ENCODE measurements around the gene DQX1.
"Not testable (repeated sequence)": the region's sequence is repeated elsewhere in the genome, so short reads cannot be mapped to it uniquely, and the experiment has no call there.

DQX1 gene

GRCh38 chr2:74525717-74526648, at the start of gene DQX1:
Gene DQX1 (minus strand): TSS chr2:74526231. CDS start chr2:74525729, 502 bp downstream.
- DNase-seq = no peak

- DNase-seq = no peak
These were observed 49.3 kb upstream of the DQX1 start for GRCh38 chr2:74575320-74575719.

- DNase-seq = no peak
These were observed 47.9 kb upstream of the DQX1 start for GRCh38 chr2:74573747-74574562.

- no peak for DNase-seq
These were observed 46.3 kb upstream of the DQX1 start for GRCh38 chr2:74572178-74572925.

GRCh38 chr2:74571058-74571457, 45.0 kb upstream of the DQX1 start:
- DNase-seq = no peak

- DNase-seq = no peak
These were observed 43.7 kb upstream of the DQX1 start for GRCh38 chr2:74569686-74570085.

GRCh38 chr2:74567881-74568280, 41.9 kb upstream of the DQX1 start:
- DNase-seq = no peak

GRCh38 chr2:74566754-74567085, 40.7 kb upstream of the DQX1 start:
- no peak for DNase-seq

- no peak for DNase-seq
These were observed 40.2 kb upstream of the DQX1 start for GRCh38 chr2:74566076-74566753.

GRCh38 chr2:74564222-74564621, 38.2 kb upstream of the DQX1 start:
- DNase-seq = no peak

GRCh38 chr2:74562126-74562775, 36.2 kb upstream of the DQX1 start:
- no peak for DNase-seq

GRCh38 chr2:74561022-74561421, 35.0 kb upstream of the DQX1 start:
- not testable (repeated sequence) for DNase-seq

- no peak for DNase-seq
These were observed 34.6 kb upstream of the DQX1 start for GRCh38 chr2:74560591-74560990.

GRCh38 chr2:74559912-74560311, 33.9 kb upstream of the DQX1 start:
- no peak for DNase-seq

- no peak for DNase-seq
These were observed 32.5 kb upstream of the DQX1 start for GRCh38 chr2:74558284-74559230.

GRCh38 chr2:74556831-74557370, 30.9 kb upstream of the DQX1 start:
- DNase-seq = no peak

GRCh38 chr2:74556159-74556558, 30.1 kb upstream of the DQX1 start:
- DNase-seq = no peak

GRCh38 chr2:74555610-74556103, 29.6 kb upstream of the DQX1 start:
- no peak for DNase-seq

GRCh38 chr2:74554820-74555531, 28.9 kb upstream of the DQX1 start:
- no peak for DNase-seq

Data from NCI-H526 treated with DMSO at 0.1 percent for 48 hours (cell line).